Stimulated activated CD4-positive, alpha-beta T cell treated with anti-CD3 and anti-CD28 coated beads, TNF-alpha, amount 100 ng/mL, for 1 hour (primary cell): ENCODE data around the gene CUEDC2.

ENCODE experiments used
- DNase-seq, 3 donors: peaks; one replicate each; pipeline ENCODE4 v3.0.0-alpha.2; 2020; ENCODE audit warnings: low read depth in 3 of 3, low spot score in 1 of 3

CUEDC2 gene, protein sequence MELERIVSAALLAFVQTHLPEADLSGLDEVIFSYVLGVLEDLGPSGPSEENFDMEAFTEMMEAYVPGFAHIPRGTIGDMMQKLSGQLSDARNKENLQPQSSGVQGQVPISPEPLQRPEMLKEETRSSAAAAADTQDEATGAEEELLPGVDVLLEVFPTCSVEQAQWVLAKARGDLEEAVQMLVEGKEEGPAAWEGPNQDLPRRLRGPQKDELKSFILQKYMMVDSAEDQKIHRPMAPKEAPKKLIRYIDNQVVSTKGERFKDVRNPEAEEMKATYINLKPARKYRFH

DNA sequence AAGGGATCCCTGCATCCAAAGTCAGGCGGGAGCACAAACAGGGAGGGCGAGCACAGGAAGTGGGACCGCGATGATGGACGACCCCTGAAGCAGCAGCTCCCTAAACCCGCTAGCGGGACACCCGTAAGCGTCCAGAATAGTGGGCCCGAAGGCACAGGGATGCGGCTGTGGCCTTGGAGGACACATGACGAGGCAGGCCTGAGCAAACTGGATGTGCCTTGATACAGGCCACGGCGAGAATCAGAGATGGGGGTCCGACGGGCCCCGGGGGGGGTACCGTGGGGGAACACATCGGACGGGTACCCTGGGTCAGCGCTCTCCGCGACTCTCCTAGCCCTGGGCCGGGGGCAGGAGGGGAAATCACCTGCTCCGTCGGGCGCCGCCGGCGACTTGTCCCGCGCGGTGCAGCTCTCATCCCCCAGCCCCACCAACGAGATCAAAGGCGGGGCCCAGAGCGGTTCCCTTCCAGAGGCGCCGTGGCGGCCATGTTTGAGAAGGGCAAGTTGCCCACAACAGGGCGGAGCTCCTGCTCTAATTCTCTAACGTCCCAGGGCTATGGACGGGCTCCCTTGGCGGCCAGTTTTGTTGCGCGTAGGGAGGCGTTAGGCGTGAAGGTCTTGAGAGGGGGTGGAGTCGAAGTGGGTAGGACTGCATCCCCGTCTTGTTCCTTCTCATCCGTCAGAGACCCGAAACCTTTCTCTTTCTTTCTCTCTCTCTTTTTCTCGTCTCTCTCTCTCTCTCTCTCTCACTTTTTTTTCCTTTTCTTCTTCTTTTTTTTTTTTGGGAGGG lies at the start of gene CUEDC2:
CUEDC2 (minus strand) TSS at position 413 of the 789 bp plus-strand sequence. CDS start 7,386 bp downstream, outside the sequence.
- DNase-seq = peak; percentile 87 to 98 (median 94)

DNA sequence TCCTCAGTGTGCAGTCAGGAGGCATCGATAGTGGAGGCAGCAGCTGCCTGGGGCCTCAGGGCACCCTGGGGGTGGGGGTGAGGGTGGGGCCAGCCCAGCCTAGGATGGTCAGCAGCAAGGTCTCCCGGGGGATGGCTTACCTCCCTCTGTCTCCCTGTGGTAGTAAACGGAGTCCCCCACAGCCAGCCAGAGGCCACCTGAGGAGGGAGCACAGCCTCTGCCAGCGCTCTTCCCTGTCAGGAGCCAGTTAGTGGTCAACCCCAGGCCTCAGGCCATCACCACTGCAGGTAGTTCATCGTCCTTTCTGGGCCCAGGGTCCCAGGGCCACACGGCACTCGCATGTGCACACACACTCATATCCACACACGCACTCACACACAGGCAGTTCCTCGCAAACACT lies 48.0 kb upstream of the CUEDC2 start:
- no peak for DNase-seq

DNA sequence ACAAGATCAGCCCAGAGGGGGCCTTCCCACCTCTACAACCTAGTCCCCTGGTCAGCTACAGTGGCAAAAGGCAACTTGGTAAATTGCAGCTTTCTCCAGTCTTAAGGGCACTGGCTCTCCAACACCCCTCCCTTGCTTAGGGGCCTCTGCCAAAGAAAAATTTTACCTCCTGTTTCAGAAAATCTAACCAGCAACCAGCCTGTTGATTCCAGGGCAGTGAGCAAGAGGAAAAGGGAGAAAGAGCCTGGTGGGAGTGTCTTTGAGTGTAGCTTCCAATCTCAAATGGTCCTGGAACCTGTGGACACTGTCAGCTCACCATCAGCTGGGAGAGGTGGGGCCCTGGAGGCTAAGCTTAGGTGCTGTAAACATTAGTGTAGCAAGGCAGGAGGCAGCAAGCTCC lies 47.3 kb upstream of the CUEDC2 start:
- no peak for DNase-seq

DNA sequence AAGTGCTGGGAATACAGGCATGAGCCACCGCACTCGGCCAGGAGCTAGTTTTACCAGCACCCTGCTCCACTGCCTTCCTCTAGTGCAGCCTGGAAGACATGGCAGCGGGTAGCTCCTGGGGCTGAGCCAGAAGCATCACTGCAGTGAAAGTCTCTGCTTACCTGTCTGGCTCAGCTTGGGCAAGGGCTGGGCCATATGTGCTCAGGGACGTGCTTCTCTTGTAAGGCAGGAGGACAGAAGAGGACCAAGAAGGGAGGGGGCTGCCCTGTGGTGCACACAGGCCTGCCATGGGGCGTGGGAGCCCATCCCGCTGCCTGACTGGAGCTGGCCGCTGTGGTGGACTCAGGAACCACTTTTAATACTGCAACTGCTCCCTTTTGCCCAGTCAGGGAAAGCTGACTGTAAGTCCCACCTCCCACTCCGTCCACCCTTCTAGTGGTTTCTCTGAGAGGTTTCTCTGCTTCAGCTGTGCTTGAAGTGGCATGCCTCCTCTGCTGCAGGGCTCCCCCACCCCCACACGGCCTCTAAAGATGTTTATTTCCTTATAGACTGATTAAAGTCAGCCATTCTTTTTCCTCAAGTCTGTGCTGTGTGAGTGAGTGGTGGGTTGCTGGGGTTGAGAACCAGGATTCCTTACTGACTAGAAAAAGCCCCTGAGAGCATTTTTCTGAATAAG lies 44.2 kb upstream of the CUEDC2 start:
- no peak for DNase-seq

DNA sequence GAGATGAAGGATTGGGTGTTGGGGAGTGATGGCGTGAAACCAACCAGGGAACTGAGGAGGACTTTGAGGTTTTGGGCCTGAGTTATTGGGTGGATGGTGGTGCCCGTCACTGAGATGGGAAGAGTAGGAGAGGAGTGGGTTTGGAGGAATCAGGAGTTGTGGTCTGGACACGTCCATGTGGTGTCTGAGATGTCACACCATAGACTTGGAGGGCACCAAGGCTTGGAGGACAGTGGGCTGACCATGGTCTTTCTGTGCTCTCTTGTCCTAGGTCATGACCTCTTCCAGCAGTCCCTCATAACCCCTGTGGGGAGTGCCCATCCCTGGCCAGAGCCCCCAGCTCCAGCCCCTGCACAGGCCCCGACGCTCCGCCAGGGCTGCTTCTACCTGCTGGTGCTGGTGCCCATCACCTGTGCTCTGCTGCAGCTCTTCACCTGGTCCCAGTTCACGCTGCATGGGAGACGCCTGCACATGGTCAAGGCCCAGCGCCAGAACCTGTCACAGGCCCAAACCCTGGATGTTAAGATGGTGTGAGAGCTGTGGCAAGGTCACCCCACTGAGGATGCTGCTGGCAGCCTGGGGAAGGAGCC lies 43.2 kb upstream of the CUEDC2 start:
- DNase-seq = no peak

DNA sequence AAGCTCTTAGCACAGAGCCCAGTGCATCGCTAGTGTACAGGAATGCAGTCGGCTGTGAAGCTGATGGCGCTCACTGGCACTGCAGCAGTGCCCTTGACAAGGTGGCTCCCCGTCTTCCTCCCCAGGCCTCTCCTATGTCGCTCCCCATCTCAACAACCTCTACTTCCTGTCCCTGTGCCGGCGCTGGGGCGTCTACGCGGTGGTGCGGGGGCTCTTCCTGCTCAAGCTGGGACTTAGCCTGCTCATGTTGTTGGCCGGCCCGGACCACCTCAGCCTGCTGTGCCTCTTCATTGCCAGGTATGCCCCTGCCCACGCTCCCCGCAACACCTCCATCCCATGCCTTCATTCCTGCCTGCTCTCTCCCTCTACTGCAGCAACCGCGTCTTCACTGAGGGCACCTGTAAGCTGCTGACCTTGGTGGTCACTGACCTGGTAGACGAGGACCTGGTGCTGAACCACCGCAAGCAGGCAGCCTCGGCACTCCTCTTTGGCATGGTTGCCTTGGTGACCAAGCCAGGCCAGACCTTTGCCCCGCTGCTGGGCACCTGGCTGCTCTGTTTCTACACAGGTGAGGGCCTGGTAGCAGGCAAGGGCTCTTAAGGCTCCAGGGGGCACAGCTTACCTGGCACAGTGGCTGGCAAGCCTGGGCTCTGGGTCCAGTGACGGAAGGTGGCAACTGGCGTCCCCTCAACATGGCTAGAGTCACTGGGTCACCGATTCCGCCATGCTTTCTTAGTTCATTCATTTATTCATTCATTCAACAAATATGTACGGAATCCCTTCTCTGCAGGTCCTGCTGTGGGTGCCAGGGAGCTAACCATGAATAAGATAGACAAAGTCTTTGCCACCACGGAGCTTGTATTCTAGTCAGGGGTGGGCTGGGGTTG lies 41.3 kb upstream of the CUEDC2 start:
- DNase-seq = no peak

DNA sequence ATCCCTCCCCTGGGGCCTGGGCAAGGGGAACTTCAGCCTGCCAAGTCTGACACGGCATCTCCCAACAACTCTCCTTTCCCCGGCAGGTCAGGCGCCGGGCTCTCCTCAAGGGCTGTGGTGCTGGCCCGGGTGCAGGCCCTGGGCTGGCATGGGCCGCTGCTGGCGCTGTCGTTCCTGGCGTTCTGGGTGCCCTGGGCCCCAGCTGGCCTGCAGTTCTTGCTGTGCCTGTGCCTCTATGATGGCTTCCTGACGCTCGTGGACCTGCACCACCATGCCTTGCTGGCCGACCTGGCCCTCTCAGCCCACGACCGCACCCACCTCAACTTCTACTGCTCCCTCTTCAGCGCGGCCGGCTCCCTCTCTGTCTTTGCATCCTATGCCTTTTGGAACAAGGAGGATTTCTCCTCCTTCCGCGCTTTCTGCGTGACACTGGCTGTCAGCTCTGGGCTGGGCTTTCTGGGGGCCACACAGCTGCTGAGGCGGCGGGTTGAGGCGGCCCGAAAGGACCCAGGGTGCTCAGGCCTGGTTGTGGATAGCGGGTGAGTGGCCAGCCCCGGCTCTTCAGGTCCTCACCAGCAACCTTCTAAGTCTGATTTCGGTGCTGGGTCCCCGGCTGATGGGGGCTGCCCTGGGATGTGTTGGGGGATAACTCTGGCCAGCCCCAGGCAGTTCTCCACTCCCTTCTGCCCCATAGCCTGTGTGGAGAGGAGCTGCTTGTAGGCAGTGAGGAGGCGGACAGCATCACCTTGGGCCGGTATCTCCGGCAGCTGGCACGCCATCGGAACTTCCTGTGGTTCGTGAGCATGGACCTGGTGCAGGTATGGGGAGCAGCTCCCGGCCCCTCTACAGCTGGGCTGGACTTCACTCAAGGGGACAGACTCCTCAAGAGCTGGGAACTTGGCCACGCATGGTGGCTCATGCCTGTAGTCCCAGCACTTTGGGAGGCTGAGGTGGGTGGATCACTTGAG lies 38.5 kb upstream of the CUEDC2 start:
- DNase-seq = no peak

DNA sequence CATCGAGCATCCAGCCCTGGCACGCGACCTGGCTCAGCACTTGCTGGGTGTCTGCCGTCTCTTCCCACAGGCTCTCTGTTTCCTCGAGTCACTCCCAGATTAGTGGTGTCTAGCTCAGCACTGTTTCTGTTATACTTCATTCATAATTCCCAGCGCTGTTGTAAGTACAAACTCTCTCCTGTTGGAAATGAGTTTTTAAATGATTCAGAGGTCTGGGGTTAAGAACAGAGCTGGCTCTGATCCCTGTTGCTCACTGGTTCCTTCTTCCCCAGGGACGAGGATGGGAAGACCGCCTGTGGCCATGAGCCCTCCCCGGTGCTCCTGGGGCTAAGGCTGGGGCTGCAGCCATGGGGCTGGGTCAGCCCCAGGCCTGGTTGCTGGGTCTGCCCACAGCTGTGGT lies 36.3 kb upstream of the CUEDC2 start:
- no peak for DNase-seq

DNA sequence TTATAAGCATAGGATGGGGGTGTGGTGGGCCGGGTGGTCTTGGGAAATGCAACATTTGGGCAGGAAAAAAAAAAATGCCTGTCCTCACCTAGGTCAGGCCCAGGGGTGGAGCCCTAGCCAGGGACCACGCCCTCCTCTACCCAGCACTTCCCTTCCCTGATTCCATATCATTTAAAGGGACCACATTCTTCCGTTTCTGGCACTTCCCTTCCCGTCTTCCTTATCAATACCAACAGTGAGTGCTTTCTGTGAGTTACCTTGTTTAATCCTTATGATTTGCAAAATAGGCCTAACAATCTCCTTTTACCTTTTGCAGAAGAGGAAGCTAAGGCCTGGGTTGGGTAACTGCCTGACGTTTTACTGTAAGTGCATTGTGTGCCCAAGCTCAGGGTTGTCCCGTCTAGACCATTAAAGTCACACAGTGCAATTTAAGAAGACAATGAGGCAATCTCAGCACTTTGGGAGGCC lies 35.6 kb upstream of the CUEDC2 start:
- DNase-seq = no peak

DNA sequence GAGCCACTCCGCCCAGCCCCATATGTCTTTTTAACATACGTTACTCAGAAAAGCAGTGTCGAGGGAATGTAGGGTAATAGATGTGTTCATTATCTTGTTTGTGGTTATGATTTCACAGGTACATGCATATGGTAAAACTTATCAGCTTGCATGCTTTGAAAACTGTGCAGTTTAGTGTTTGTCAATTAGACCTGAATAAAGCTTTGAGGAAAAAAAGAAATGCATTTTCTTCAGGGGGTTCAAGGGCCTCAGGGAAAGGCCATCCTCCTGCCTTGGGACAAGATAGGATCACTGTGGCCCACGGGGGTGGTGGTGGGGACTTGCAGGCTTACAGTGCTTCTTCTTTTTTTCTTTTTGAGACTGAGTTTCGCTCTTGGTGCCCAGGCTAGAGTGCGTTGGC lies 34.9 kb upstream of the CUEDC2 start:
- no peak for DNase-seq

DNA sequence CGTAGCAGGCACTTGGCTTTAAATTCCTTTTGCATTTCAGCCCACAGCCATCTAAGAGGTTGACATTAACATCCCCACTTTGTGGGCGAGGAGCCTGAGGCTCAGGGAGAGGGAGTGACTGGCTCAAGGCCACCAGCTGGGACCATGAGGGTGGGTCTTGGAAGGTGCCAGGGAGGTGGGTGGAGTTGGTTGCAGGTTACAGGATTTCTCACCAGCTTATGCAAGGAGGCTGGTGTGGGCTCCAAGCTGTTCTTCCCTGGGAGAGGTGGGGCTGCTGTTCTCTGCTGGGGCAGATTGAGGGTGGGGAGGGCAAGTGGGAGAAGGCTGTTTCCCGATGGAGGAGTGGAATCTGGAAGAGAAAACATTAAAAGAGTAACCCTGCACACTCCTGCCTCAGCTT lies 33.1 kb upstream of the CUEDC2 start:
- DNase-seq = no peak

DNA sequence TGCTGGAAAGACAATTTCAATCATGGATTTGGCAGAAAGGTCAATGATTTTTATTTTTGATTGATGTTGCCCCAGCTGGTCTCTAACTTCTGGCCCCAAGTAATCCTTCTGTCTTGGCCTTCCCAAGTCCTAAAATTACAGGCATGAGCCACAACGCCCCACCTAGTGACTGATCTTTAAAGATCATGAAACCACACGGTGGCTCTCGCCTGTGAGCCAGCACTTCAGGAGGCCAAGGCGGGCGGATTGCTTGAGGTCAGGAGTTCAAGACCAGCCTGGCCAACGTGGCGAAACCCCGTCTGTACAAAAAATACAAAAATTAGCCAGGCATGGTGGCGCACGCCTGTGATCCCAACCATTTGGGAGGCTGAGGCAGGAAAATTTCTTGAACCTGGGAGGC lies 31.6 kb upstream of the CUEDC2 start:
- no peak for DNase-seq

DNA sequence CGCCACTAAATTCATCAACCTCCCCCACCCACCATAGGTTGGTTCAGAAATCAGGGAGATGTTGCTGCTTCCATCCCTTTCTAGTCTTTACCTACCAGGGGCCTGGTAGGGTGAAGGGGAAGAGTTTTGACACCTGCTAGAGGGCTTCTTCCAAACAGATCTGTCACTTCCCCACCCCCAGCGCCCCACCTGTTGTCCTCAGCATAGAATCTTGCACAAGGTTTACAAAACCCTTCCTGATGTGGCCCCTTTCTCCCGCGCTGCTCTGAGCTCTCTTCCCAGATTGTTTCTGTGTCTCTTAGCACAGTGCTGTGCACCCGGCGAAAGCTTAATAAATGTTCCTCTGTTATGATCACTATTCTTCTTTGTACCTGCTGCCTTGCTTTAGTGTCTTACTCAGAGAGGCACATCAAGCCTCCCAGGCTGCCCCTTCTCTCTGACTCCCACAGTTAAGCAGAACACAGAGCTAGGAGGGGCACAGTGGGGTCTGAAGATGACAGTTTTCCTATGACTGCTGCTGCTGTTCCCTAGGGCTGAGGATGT lies 30.2 kb upstream of the CUEDC2 start:
- no peak for DNase-seq

DNA sequence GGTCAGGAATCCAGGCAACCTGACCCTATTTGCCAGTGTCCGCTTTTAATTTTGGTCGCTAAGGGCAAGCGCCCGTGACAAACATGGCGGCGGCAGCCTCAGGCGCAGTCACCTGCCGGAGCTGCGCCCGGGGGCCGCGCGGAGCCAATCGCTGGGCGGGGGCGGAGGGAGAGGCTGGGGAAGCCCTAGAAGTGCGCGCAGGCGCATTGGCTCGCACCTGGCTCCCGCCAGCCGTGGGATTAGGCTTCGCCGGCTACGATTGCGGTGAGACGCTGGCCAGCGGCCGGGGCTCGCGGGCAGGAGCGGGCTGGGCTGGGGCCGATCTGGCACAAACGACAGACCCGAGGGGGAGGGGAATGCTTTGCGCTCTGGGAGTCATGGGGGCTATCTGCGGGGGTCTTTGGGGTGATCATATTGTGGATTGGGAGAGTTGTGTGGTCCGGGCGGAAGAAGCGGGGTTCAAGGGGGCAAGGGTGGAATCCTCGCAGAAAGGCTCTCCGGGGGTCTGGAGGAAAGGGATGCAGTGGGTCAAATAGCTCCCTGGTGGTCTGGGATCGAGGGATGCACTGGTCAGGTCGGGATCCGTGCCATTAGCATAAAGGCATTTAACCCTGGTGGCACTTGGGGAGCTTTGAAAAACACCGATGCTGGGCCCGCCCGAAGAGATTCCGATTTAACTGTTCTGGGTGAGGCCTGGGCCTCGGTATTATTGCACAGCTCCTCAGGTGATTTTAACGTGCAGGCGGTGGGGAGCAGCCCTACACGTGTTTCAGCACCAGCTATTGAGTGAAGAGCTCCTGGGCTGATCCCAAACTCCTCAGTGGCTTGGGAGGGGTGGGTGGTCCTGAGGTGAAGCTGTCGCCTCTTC lies 29.0 kb upstream of the CUEDC2 start:
- peak; percentile 88 to 91 (median 88) for DNase-seq

DNA sequence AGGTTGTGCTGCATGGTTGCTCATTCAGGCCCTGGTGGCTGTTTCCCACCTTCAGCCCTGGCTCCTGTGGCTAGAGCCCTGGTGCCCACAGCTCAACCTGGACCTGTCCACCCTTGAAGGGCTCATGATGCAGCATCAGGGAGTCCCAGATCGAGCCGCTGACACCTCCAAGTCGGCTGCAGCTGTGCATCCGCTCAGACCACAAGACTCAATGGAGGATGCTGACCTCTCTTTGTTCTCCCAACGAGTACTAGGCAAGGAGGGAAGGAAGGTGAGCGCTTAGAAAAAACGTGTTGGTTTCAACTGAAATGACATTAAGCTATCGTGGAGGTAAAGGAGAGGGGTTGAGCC lies 28.4 kb upstream of the CUEDC2 start:
- DNase-seq = no peak

DNA sequence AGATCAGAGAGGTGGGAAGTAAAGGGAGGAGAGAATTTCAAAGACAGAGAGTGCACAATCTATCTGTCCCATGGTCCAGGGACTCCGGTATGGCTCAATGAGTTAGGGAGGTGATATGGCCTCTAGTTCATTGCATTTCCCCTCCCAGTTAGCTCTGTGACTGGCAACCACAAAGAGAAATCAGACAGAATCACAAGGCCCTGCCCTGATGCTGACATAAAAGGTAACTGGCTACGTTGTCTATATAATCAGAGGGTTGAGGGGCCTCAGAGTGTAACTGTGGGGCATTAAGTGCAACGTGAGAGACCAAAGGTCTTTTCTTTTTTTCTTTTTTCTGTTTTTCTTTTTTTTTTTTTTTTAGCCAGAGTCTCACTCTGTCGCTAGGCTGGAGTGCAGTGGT lies 26.3 kb upstream of the CUEDC2 start:
- no peak for DNase-seq

DNA sequence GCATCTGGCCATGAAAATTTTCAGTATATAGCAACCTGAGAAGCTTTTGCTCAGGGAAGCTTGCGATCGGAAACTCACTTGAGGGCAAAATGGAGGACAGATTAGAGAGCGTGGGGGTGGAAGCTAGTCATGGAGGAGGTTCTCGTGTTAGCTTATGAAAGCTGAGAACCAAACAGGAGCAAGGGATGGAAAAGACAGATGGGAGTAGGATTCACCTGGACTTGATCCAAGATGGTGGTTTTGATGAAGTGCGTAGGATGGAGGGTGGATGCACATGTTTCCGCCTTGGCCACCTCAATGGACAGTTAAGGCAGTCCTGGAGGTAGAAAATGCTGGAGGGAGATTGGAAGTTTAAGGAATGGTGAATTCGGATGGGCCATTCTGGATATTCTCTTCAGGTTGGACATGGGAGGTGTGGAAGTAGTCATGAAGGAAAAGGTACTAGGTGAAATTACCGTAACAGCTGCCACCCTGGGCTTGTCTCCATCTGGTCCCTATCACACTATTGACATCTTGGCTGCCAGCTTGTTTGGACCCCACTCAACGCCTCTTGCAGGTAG lies 25.3 kb upstream of the CUEDC2 start:
- no peak for DNase-seq

DNA sequence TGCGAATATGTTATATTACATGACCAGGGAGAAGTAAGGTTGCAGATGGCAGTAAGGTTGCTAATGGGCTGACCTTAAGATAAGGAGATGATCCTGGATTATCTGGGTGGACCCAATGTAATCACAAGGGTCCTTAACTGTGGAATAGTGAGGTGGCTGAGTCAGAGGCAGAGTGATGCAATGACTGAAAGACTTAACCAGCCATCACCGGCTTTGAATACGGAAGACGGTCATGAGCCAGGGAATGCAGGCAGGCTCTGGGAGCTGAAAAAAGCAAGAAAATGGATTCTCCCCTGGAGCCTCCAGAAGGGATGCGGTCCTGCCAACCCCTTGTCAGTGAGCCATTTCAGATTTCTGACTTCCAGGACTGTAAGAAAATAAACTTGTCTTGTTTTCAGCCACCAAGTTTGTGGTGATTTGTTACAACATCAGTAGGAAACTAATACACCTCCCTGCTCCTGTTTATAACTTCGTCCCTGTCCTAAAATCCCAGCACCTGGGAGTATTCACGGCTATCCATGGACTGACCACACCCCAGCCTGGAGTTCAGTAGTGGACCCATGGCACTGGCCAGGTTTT lies 23.6 kb upstream of the CUEDC2 start:
- no peak for DNase-seq
